ENCODE measurements around the gene SLC35G1. TPM values are rescaled to one million over a fixed set of nuclear protein-coding genes. Genes with fewer than 3 reads are reported as not detected.

Gene SLC35G1
- total RNA-seq, 2 experiments from 2014 or later: 2.9 to 3.1 TPM

GRCh38 chr10:93874309-93875031 lies 19.3 kb upstream of the SLC35G1 start:
- no peak overlapping the region for H3K4me3 ChIP-seq (ENCODE audit: low read length)
- Mint-ChIP-seq H3K36me3 (ENCODE audit: low read depth) (no peaks in the 10 kb centered on the region), H3K27me3 (peaks cover 78% of the 10 kb centered on the region), H3K4me3 (no peak overlapping the region), H3K27ac (no peak overlapping the region), H3K4me1 (ENCODE audit: low read depth) (no peaks in the 10 kb centered on the region), H3K9me3 (no peaks in the 10 kb centered on the region)
- no peaks in the 10 kb centered on the region for H3K4me1 ChIP-seq (ENCODE audit: insufficient read depth, low read length)
- peaks cover 4 to 18% of the 10 kb centered on the region in 2 experiments for H3K27me3 ChIP-seq (ENCODE audit: control insufficient read depth in 1 of 2, insufficient read depth in 2 of 2, low read length in 2 of 2)
- no peaks in the 10 kb centered on the region for H3K36me3 ChIP-seq (ENCODE audit: insufficient read depth, low read length)
- DNase-seq (no peak), ATAC-seq (ENCODE audit: poor library complexity) (no peak)
- TF ChIP-seq CTCF (IDR thresholded peaks at IDR 0.05): no peak
- ChIA-PET POLR2A (interaction anchor here (0.6 to 1.3 kb wide), 2 partner anchors 20 to 279 kb away, joined by 3 read pairs; no protein-coding TSS in a partner anchor), CTCF (no interaction called here)
- intact Hi-C loops (cut with DNase I, micrococcal nuclease): no loop called here
- H3K9me3 ChIP-seq (ENCODE audit: control insufficient read depth in 1 of 2, insufficient read depth in 1 of 2, low read length in 2 of 2): no peaks in the 10 kb centered on the region
- H3K27ac ChIP-seq (ENCODE audit: low read depth in 1 of 2, low read length in 2 of 2): no peak overlapping the region

GRCh38 chr10:93875032-93875358 lies 18.8 kb upstream of the SLC35G1 start:
- TF ChIP-seq CTCF (IDR thresholded peaks at IDR 0.05): no peak
- peaks cover 76% of the 10 kb centered on the region for H3K27me3 Mint-ChIP-seq
- Histone ChIP-seq H3K36me3 (ENCODE audit: insufficient read depth, low read length) (no peaks in the 10 kb centered on the region), H3K27ac (ENCODE audit: low read depth in 1 of 2, low read length in 2 of 2) (no peak overlapping the region), H3K4me3 (ENCODE audit: low read length) (no peak overlapping the region), H3K9me3 (ENCODE audit: control insufficient read depth in 1 of 2, insufficient read depth in 1 of 2, low read length in 2 of 2) (no peaks in the 10 kb centered on the region), H3K27me3 (ENCODE audit: control insufficient read depth in 1 of 2, insufficient read depth in 2 of 2, low read length in 2 of 2) (peaks cover 4 to 24% of the 10 kb centered on the region in 2 experiments), H3K4me1 (ENCODE audit: insufficient read depth, low read length) (no peaks in the 10 kb centered on the region)
- POLR2A ChIA-PET: no interaction called here
- H3K4me3 Mint-ChIP-seq: no peak overlapping the region
- no peaks in the 10 kb centered on the region for H3K36me3 Mint-ChIP-seq (ENCODE audit: low read depth)
- no peaks in the 10 kb centered on the region for H3K9me3 Mint-ChIP-seq
- intact Hi-C loops (cut with DNase I, micrococcal nuclease): no loop called here
- DNase-seq: no peak
- CTCF ChIA-PET: no interaction called here
- no peaks in the 10 kb centered on the region for H3K4me1 Mint-ChIP-seq (ENCODE audit: low read depth)
- H3K27ac Mint-ChIP-seq: no peak overlapping the region
- no peak for ATAC-seq (ENCODE audit: poor library complexity)

GRCh38 chr10:93876381-93876780 lies 17.4 kb upstream of the SLC35G1 start:
- peaks cover 4 to 27% of the 10 kb centered on the region in 2 experiments for H3K27me3 ChIP-seq (ENCODE audit: control insufficient read depth in 1 of 2, insufficient read depth in 2 of 2, low read length in 2 of 2)
- no peak overlapping the region for H3K4me3 ChIP-seq (ENCODE audit: low read length)
- no peaks in the 10 kb centered on the region for H3K9me3 Mint-ChIP-seq
- no peaks in the 10 kb centered on the region for H3K36me3 ChIP-seq (ENCODE audit: insufficient read depth, low read length)
- H3K27me3 Mint-ChIP-seq: peaks cover 80% of the 10 kb centered on the region
- no peak overlapping the region for H3K27ac Mint-ChIP-seq
- TF ChIP-seq CTCF (IDR thresholded peaks at IDR 0.05): no peak
- no peaks in the 10 kb centered on the region for H3K4me1 Mint-ChIP-seq (ENCODE audit: low read depth)
- no peak overlapping the region for H3K27ac ChIP-seq (ENCODE audit: low read depth in 1 of 2, low read length in 2 of 2)
- DNase-seq (no peak), ATAC-seq (ENCODE audit: poor library complexity) (no peak)
- no peaks in the 10 kb centered on the region for H3K36me3 Mint-ChIP-seq (ENCODE audit: low read depth)
- no peaks in the 10 kb centered on the region for H3K4me1 ChIP-seq (ENCODE audit: insufficient read depth, low read length)
- intact Hi-C loops (cut with DNase I, micrococcal nuclease): no loop called here
- ChIA-PET POLR2A (no interaction called here), CTCF (no interaction called here)
- no peak overlapping the region for H3K4me3 Mint-ChIP-seq
- no peaks in the 10 kb centered on the region for H3K9me3 ChIP-seq (ENCODE audit: control insufficient read depth in 1 of 2, insufficient read depth in 1 of 2, low read length in 2 of 2)
